H1 (cell line): ENCODE results near the gene HES2. TPM values are rescaled to one million over a fixed set of nuclear protein-coding genes. Genes with fewer than 3 reads are reported as not detected.

ENCODE experiments used
- CTCF ChIA-PET: fragments of 300-600 bp; sonication (Branson Sonifier 250); formaldehyde crosslinking; loops from one replicate; lab custom pipeline; 2021; ENCODE audit not compliant: partially characterized antibody; lab: Charles Lee
- POLR2A ChIA-PET: fragments of 300-600 bp; sonication (Branson Sonifier 250); formaldehyde crosslinking; loops from one replicate; lab custom pipeline; 2021; ENCODE audit warnings: inconsistent platforms; ENCODE audit not compliant: partially characterized antibody; lab: Charles Lee
- DNase-seq, 2 experiments: peaks; one replicate each; pipeline versions ENCODE4 v3.0.0 to v3.0.0-alpha.2; 2010 to 2022; ENCODE audit warnings: low spot score in 2 of 2, low read depth in 1 of 2, mixed read lengths in 1 of 2
- FAIRE-seq: peaks from 2 replicates; lab custom pipeline; 2011; peaks lifted over from hg19 to GRCh38; lab: Jason Lieb, UNC
- H2AFZ ChIP-seq: 2 replicates; pipeline ENCODE4 v1.8.1; 2012; ENCODE audit warnings: low read length, inconsistent platforms
- H2AK5ac ChIP-seq: 2 replicates; pipeline ENCODE4 v1.6.1; 2013; ENCODE audit warnings: low read depth, low read length
- H2BK120ac ChIP-seq: replicated peaks from 2 replicates; pipeline ENCODE3; 2013; ENCODE audit warnings: low read depth, low read length, inconsistent platforms
- H2BK12ac ChIP-seq: 2 replicates; pipeline ENCODE4 v1.6.1; 2013; ENCODE audit warnings: low read depth, low read length
- H2BK15ac ChIP-seq: 2 replicates; pipeline ENCODE4 v1.6.1; 2013; ENCODE audit warnings: low read length
- H2BK20ac ChIP-seq: 2 replicates; pipeline ENCODE4 v1.6.1; 2013; ENCODE audit warnings: low read length
- H2BK5ac ChIP-seq: 2 replicates; pipeline ENCODE4 v1.6.1; 2013; ENCODE audit warnings: low read depth, low read length
- H3K14ac ChIP-seq: 2 replicates; pipeline ENCODE4 v1.6.1; 2013; ENCODE audit warnings: inconsistent platforms; ENCODE audit not compliant: insufficient read length
- H3K18ac ChIP-seq: 2 replicates; pipeline ENCODE4 v1.6.1; 2013; ENCODE audit warnings: low read length; ENCODE audit errors: extremely low read depth
- H3K23ac ChIP-seq: 2 replicates; pipeline ENCODE4 v1.6.1; 2013; ENCODE audit warnings: inconsistent platforms; ENCODE audit not compliant: insufficient read length
- H3K23me2 ChIP-seq: 2 replicates; pipeline ENCODE4 v1.6.1; 2013; ENCODE audit warnings: low read depth, low read length
- H3K27ac ChIP-seq: 2 replicates; pipeline ENCODE4 v1.6.1; 2011; ENCODE audit warnings: low read depth, low read length, inconsistent platforms
- H3K27me3 ChIP-seq, 4 experiments: replicated peaks in 1 of 4; 1 replicate in 1 of 4; 2 replicates in 3 of 4; pipeline versions ENCODE4 v1.6.1 to v1.8.1; 2011 to 2013; ENCODE audit warnings: low read length in 3 of 4, mild to moderate bottlenecking in 3 of 4, inconsistent platforms in 2 of 4, mixed read lengths in 2 of 4, moderate library complexity in 1 of 4; ENCODE audit not compliant: control insufficient read depth in 3 of 4, insufficient read depth in 3 of 4; ENCODE audit errors: extremely low read depth in 1 of 4
- H3K36me3 ChIP-seq, 4 experiments: 2 replicates each; pipeline versions ENCODE4 v1.6.1 to v1.8.1; 2011 to 2013; ENCODE audit warnings: mild to moderate bottlenecking in 4 of 4, low read length in 3 of 4, moderate library complexity in 2 of 4, control low read depth in 1 of 4, inconsistent platforms in 1 of 4; ENCODE audit not compliant: insufficient read depth in 4 of 4, control insufficient read depth in 2 of 4
- H3K4ac ChIP-seq: replicated peaks from 2 replicates; pipeline ENCODE3; 2013; ENCODE audit warnings: low read length, low read depth, mixed read lengths, inconsistent platforms; ENCODE audit not compliant: insufficient read length
- H3K4me1 ChIP-seq, 4 experiments: replicated peaks in 1 of 4; 1 replicate in 1 of 4; 2 replicates in 3 of 4; pipeline versions ENCODE4 v1.6.1 to v1.8.1; 2011 to 2013; ENCODE audit warnings: low read length in 3 of 4, inconsistent platforms in 2 of 4, mixed read lengths in 1 of 4; ENCODE audit not compliant: insufficient read depth in 4 of 4, control insufficient read depth in 3 of 4
- H3K4me2 ChIP-seq, 2 experiments: 2 replicates each; pipeline versions ENCODE4 v1.6.1 to v1.8.1; 2011 to 2013; ENCODE audit warnings: low read depth in 2 of 2, low read length in 2 of 2, control low read depth in 1 of 2, inconsistent platforms in 1 of 2, mild to moderate bottlenecking in 1 of 2; ENCODE audit not compliant: insufficient read depth in 1 of 2
- H3K4me3 ChIP-seq, 4 experiments: fragments of 200-600, 300-600 bp in 1 of 4; sonication (generic), shearing (Covaris generic), sonication (Bioruptor Twin) in 1 of 4; 2 replicates each; pipeline versions ENCODE4 v1.5.1 to v1.8.1; 2011 to 2016; ENCODE audit warnings: low read length in 4 of 4, low read depth in 3 of 4, control low read depth in 2 of 4, inconsistent platforms in 2 of 4, mild to moderate bottlenecking in 2 of 4, mixed read lengths in 1 of 4, moderate library complexity in 1 of 4; ENCODE audit not compliant: insufficient read depth in 2 of 4; ENCODE audit errors: extremely low read depth in 1 of 4
- H3K56ac ChIP-seq: replicated peaks from 2 replicates; pipeline ENCODE3; 2013; ENCODE audit warnings: low read depth, mild to moderate bottlenecking, mixed read lengths, low read length, inconsistent platforms; ENCODE audit not compliant: insufficient read length
- H3K79me1 ChIP-seq: 2 replicates; pipeline ENCODE4 v1.6.1; 2013; ENCODE audit warnings: low read depth, low read length, control low read depth
- H3K79me2 ChIP-seq, 2 experiments: 2 replicates each; pipeline versions ENCODE4 v1.6.1 to v1.8.1; 2012 to 2013; ENCODE audit warnings: low read length in 2 of 2, mild to moderate bottlenecking in 2 of 2, inconsistent platforms in 1 of 2; ENCODE audit not compliant: insufficient read depth in 2 of 2, control insufficient read depth in 1 of 2
- H3K9ac ChIP-seq, 4 experiments: replicated peaks in 1 of 4; 1 replicate in 1 of 4; 2 replicates in 3 of 4; pipeline versions ENCODE4 v1.6.1 to v1.8.1; 2011 to 2013; ENCODE audit warnings: low read depth in 3 of 4, low read length in 3 of 4, control low read depth in 2 of 4, mild to moderate bottlenecking in 2 of 4, moderate library complexity in 2 of 4, inconsistent platforms in 1 of 4; ENCODE audit errors: extremely low read depth in 1 of 4
- H3K9me3 ChIP-seq, 2 experiments: 2 replicates each; pipeline versions ENCODE4 v1.6.1 to v1.8.1; 2012 to 2013; ENCODE audit warnings: mild to moderate bottlenecking in 2 of 2, moderate library complexity in 2 of 2, control low read depth in 1 of 2, inconsistent platforms in 1 of 2, low read depth in 1 of 2, low read length in 1 of 2, mixed read lengths in 1 of 2; ENCODE audit not compliant: insufficient read depth in 2 of 2
- H4K20me1 ChIP-seq, 2 experiments: replicated peaks in 1 of 2; 2 replicates each; pipeline versions ENCODE3 to v1.8.1; 2011 to 2013; ENCODE audit warnings: inconsistent platforms in 2 of 2, low read length in 2 of 2, mild to moderate bottlenecking in 1 of 2; ENCODE audit not compliant: insufficient read depth in 2 of 2, control insufficient read depth in 1 of 2
- H4K5ac ChIP-seq: 2 replicates; pipeline ENCODE4 v1.6.1; 2013; ENCODE audit warnings: low read length, low read depth, mixed read lengths, inconsistent platforms; ENCODE audit not compliant: insufficient read length
- H4K8ac ChIP-seq: 2 replicates; pipeline ENCODE4 v1.8.0; 2013; ENCODE audit warnings: mild to moderate bottlenecking, moderate library complexity, low read length, inconsistent platforms; ENCODE audit not compliant: insufficient read depth; ENCODE audit errors: extremely low read depth
- H4K91ac ChIP-seq: replicated peaks from 2 replicates; pipeline ENCODE3; 2013; ENCODE audit warnings: low read length, mixed read lengths, inconsistent platforms; ENCODE audit not compliant: insufficient read length
- BRCA1 ChIP-seq: IDR thresholded peaks from 2 replicates; pipeline ENCODE4 v1.6.1; 2012; ENCODE audit warnings: low read depth, low read length, improper control_type of control experiment
- CEBPB ChIP-seq: IDR thresholded peaks from 2 replicates; pipeline ENCODE4 v1.6.1; 2012; ENCODE audit warnings: low read depth, low read length
- E2F6 ChIP-seq: IDR thresholded peaks from 2 replicates; pipeline ENCODE4 v1.6.1; 2012; ENCODE audit warnings: inconsistent platforms
- GABPA ChIP-seq: IDR thresholded peaks from 2 replicates; pipeline ENCODE4 v1.6.1; 2011; ENCODE audit warnings: mild to moderate bottlenecking, low read length, moderate library complexity, borderline replicate concordance; ENCODE audit not compliant: insufficient read depth
- HDAC2 ChIP-seq, 2 experiments: fragments of 300-600 bp in 1 of 2; sonication (generic) in 1 of 2; IDR thresholded peaks; 2 replicates each; pipeline ENCODE4 v1.6.1; 2011 to 2012; ENCODE audit warnings: low read depth in 2 of 2, low read length in 2 of 2, mild to moderate bottlenecking in 2 of 2, moderate library complexity in 2 of 2, borderline replicate concordance in 1 of 2, inconsistent platforms in 1 of 2
- JUN ChIP-seq: IDR thresholded peaks from 2 replicates; pipeline ENCODE4 v1.6.1; 2011; ENCODE audit warnings: low read depth, mild to moderate bottlenecking, improper control_type of control experiment, low read length
- NANOG ChIP-seq: IDR thresholded peaks from 2 replicates; pipeline ENCODE4 v1.6.1; 2011; ENCODE audit warnings: low read length, low read depth, mild to moderate bottlenecking, inconsistent platforms; ENCODE audit not compliant: insufficient read depth, poor library complexity, severe bottlenecking
- RBBP5 ChIP-seq: IDR thresholded peaks from 2 replicates; pipeline ENCODE4 v1.7.1; 2012; ENCODE audit warnings: low read depth, mild to moderate bottlenecking, inconsistent platforms, low read length, moderate library complexity, borderline replicate concordance
- SIN3A ChIP-seq, 2 experiments: IDR thresholded peaks in 1 of 2; conservative IDR thresholded peaks in 1 of 2; 2 replicates each; pipeline ENCODE4 v1.6.1; 2011 to 2012; ENCODE audit warnings: low read length in 2 of 2, improper control_type of control experiment in 1 of 2, low read depth in 1 of 2, mild to moderate bottlenecking in 1 of 2
- SUZ12 ChIP-seq: fragments of 200-600 bp; sonication (generic); IDR thresholded peaks from 2 replicates; pipeline ENCODE4 v1.6.1; 2012; ENCODE audit warnings: mild to moderate bottlenecking, inconsistent platforms, low read length, moderate library complexity, mixed read lengths
- TAF7 ChIP-seq: optimal IDR thresholded peaks from 2 replicates; pipeline ENCODE3; 2011; ENCODE audit warnings: low read depth, mild to moderate bottlenecking, inconsistent platforms, low read length, moderate library complexity, borderline replicate concordance
- TBP ChIP-seq: IDR thresholded peaks from 2 replicates; pipeline ENCODE4 v1.6.1; 2011; ENCODE audit warnings: low read depth, low read length, improper control_type of control experiment
- WGBS, 2 experiments: shearing (Covaris generic) in 1 of 2; methylation state at CpG; one replicate each; pipeline versions ENCODE4 v1.1.6 to v1.1.7; 2013 to 2015; ENCODE audit warnings: low lambda C conversion rate in 2 of 2, mixed read lengths in 2 of 2, inconsistent platforms in 1 of 2, low coverage in 1 of 2, missing lambda C conversion rate in 1 of 2; ENCODE audit not compliant: insufficient replicate concordance in 2 of 2, insufficient coverage in 1 of 2, insufficient read length in 1 of 2; ENCODE audit errors: extremely low coverage in 1 of 2, missing lambda C conversion rate in 1 of 2; 5-methylcytosine and 5-hydroxymethylcytosine counted together
- polyA plus RNA-seq, 7 experiments: library from polyadenylated mRNA; depleted of rRNA in 3 of 7; stranded (reverse) in 5 of 7; unstranded in 2 of 7; fragments of >200 nt in 5 of 7; fragments of 200-250 nt in 2 of 7; gene quantifications; 1 replicate in 5 of 7; 2 replicates in 1 of 7; 4 replicates in 1 of 7; pipeline versions ENCODE4 v1.2.1 to v1.2.3, GENCODE V29; 2011 to 2013; ENCODE audit warnings: missing spikeins in 2 of 7, mixed read lengths in 2 of 7
- total RNA-seq: library from RNA; stranded (reverse); fragmentation: NEBNext Ultra II Directional; extraction: Animal tissue kit (Norgen Biotek cat#: 25700); gene quantifications from 2 replicates; pipeline ENCODE4 v1.2.1, GENCODE V29; 2021

Gene HES2
- total and polyA plus RNA-seq, 2 of the 8 experiments (the other 6 are each of a cell fraction or from before 2014, with no cell fraction given) = 0.15 to 0.53 TPM

- H3K23ac ChIP-seq = no peak overlapping the region
- H3K4me2 ChIP-seq = no peak overlapping the region
- H3K4me3 ChIP-seq = no peak overlapping the region
- no peak overlapping the region for H3K18ac ChIP-seq
- H3K27me3 ChIP-seq = no peaks in the 10 kb centered on the region
- no peak for FAIRE-seq
- 99% methylated on average over 7 of the region's 7 CpGs; no CpG with 5 or more reads in 1 of the 2 experiments for WGBS, 2 experiments
- ChIA-PET CTCF (interaction anchor here (0.6 to 58.4 kb wide), 6 partner anchors 15 to 1895 kb away, joined by 3 to 1769 read pairs (median 4); partner anchors contain the start of genes ACOT7 and HES2), POLR2A (interaction anchor here (1.0 to 5.8 kb wide), 3 partner anchors 9 to 14 kb away, joined by 4 to 29 read pairs (median 6); partner anchors contain the start of gene ACOT7)
- H2BK120ac ChIP-seq = no peak overlapping the region
- no peak overlapping the region for H3K9ac ChIP-seq
- no peak overlapping the region for H4K8ac ChIP-seq
- H4K91ac ChIP-seq = no peak overlapping the region
- no peak overlapping the region for H2AK5ac ChIP-seq
- H3K4me1 ChIP-seq = peaks cover under 1 to 5% (median 2%) of the 10 kb centered on the region in 4 experiments
- no peak overlapping the region for H3K14ac ChIP-seq
- H3K79me2 ChIP-seq = peaks cover 5 to 73% of the 10 kb centered on the region in 2 experiments
- no peak overlapping the region for H2BK20ac ChIP-seq
- H3K79me1 ChIP-seq = peaks cover 9% of the 10 kb centered on the region; the same call in 1 of the 2 replicates
- H2BK12ac ChIP-seq = no peak overlapping the region
- no peaks in the 10 kb centered on the region for H3K9me3 ChIP-seq
- H3K4ac ChIP-seq = no peak overlapping the region
- H3K23me2 ChIP-seq = no peaks in the 10 kb centered on the region
- H2AFZ ChIP-seq = no peak overlapping the region
- H4K5ac ChIP-seq = no peak overlapping the region
- no peak overlapping the region for H3K56ac ChIP-seq
- no peaks in the 10 kb centered on the region for H3K36me3 ChIP-seq
- peaks cover 3 to 15% of the 10 kb centered on the region in 2 experiments for H4K20me1 ChIP-seq
- no peak overlapping the region for H3K27ac ChIP-seq
- H2BK15ac ChIP-seq = no peak overlapping the region
- no peak for DNase-seq
- H2BK5ac ChIP-seq = no peak overlapping the region
- TF ChIP-seq E2F6 (no peak), NANOG (no peak), TAF7 (no peak), BRCA1 (no peak), JUN (no peak), RBBP5 (no peak), SIN3A (conservative IDR thresholded peaks at IDR 0.05 in 1 of 2, IDR thresholded peaks at IDR 0.05 in 1 of 2; ENCODE audit: low read depth in 1 of 2, low read length in 2 of 2) (no peak), CEBPB (no peak), TBP (no peak), GABPA (no peak), SUZ12 (no peak), HDAC2 (IDR thresholded peaks at IDR 0.05; ENCODE audit: borderline replicate concordance in 1 of 2, low read depth in 2 of 2, low read length in 2 of 2) (no peak)
Observed at GRCh38 chr1:6380037-6380436, 39.7 kb downstream of the HES2 start.
